DND-41 (cell line): Measurements from ENCODE around the gene PCDHGA12.

Source experiments
- ATAC-seq: fragments of 200-7000 bp; cut with Tn5 transposase; 3 replicates; pipeline ENCODE4 v1.9.1; 2021; ENCODE audit warnings: low read depth; ENCODE audit not compliant: insufficient read depth
- DNase-seq: peaks from one replicate; pipeline ENCODE4 v3.0.0-alpha.2; 2020
- H2AFZ ChIP-seq: 2 replicates; pipeline ENCODE4 v1.6.0; 2012; ENCODE audit warnings: low read depth, low read length
- H3K27ac ChIP-seq: 2 replicates; pipeline ENCODE4 v1.5.1; 2012; ENCODE audit warnings: low read length, inconsistent platforms
- H3K27me3 ChIP-seq: fragments of 200-600 bp; sonication (generic); 2 replicates; pipeline ENCODE4 v1.6.0; 2012; ENCODE audit warnings: low read length, mild to moderate bottlenecking, inconsistent platforms; ENCODE audit not compliant: insufficient read depth, poor library complexity
- H3K36me3 ChIP-seq: 2 replicates; pipeline ENCODE4 v1.5.1; 2012; ENCODE audit warnings: low read length, inconsistent platforms; ENCODE audit not compliant: insufficient read depth
- H3K4me1 ChIP-seq: 2 replicates; pipeline ENCODE4 v1.5.1; 2012; ENCODE audit warnings: mild to moderate bottlenecking, low read length; ENCODE audit not compliant: insufficient read depth
- H3K4me2 ChIP-seq: 2 replicates; pipeline ENCODE4 v1.6.0; 2012; ENCODE audit warnings: mild to moderate bottlenecking, moderate library complexity, low read length, inconsistent platforms; ENCODE audit not compliant: insufficient read depth
- H3K4me3 ChIP-seq, 2 experiments: fragments of 200-600 bp in 1 of 2; shearing (Covaris generic) in 1 of 2; 2 replicates each; pipeline ENCODE4 v1.5.1; 2012 to 2016; ENCODE audit warnings: inconsistent platforms in 2 of 2, low read length in 2 of 2, mild to moderate bottlenecking in 2 of 2, low read depth in 1 of 2, moderate library complexity in 1 of 2
- H3K79me2 ChIP-seq: 2 replicates; pipeline ENCODE4 v1.6.0; 2012; ENCODE audit warnings: low read length, inconsistent platforms; ENCODE audit not compliant: insufficient read depth
- H3K9ac ChIP-seq: 2 replicates; pipeline ENCODE4 v1.6.0; 2012; ENCODE audit warnings: low read depth, mild to moderate bottlenecking, inconsistent platforms, low read length, moderate library complexity
- H3K9me3 ChIP-seq: 2 replicates; pipeline ENCODE4 v1.5.1; 2012; ENCODE audit warnings: low read length, moderate library complexity, mild to moderate bottlenecking, inconsistent platforms; ENCODE audit not compliant: insufficient read depth, severe bottlenecking
- H4K20me1 ChIP-seq: 2 replicates; pipeline ENCODE4 v1.6.0; 2012; ENCODE audit warnings: low read length; ENCODE audit not compliant: insufficient read depth
- CTCF ChIP-seq: IDR thresholded peaks from 2 replicates; pipeline ENCODE4 v1.5.1; 2012; ENCODE audit warnings: borderline replicate concordance, low read length, moderate library complexity, mild to moderate bottlenecking; ENCODE audit not compliant: poor library complexity, severe bottlenecking; ENCODE audit errors: extremely low read depth
- EZH2 ChIP-seq: IDR thresholded peaks from 3 replicates; pipeline ENCODE4 v1.6.1; 2012; ENCODE audit warnings: borderline replicate concordance, low read depth, mild to moderate bottlenecking, moderate library complexity, low read length, inconsistent platforms; ENCODE audit not compliant: severe bottlenecking

The PCDHGA12 gene

DNA sequence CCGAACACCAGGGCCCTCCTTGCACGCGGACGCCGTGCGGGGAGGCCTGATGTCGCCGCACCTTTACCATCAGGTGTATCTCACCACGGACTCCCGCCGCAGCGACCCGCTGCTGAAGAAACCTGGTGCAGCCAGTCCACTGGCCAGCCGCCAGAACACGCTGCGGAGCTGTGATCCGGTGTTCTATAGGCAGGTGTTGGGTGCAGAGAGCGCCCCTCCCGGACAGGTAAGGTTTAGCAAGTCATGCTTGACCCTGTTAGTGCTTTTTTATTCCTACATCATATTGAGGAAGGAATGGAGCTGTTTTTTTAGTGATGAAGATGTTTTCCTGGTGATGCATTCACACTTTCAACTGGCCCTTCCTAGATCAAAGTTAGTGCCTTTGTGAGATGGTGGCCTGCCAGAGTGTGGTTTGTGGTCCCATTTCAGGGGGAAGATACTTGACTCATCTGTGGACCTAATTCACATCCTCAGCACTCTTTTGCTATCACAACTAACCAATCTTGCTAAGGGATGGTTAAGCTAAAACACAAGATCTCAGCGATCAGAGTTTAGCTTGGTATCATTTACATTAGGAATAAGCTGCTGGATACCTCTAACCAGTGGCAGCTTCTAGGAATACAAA, 48.1 kb downstream of the PCDHGA12 start:
- no peak for DNase-seq
- no peak overlapping the region for H3K4me3 ChIP-seq
- no peaks in the 10 kb centered on the region for H3K9me3 ChIP-seq
- H3K4me1 ChIP-seq, result peaks cover 17% of the 10 kb centered on the region; the same call in 1 of the 2 replicates
- no peaks in the 10 kb centered on the region for H3K79me2 ChIP-seq
- H4K20me1 ChIP-seq, result no peaks in the 10 kb centered on the region
- no peak overlapping the region for H3K4me2 ChIP-seq
- H3K9ac ChIP-seq, result no peak overlapping the region
- no peak overlapping the region for H2AFZ ChIP-seq
- TF ChIP-seq CTCF (no peak), EZH2 (no peak)
- no peak overlapping the region for H3K27ac ChIP-seq
- H3K27me3 ChIP-seq, result peaks cover 15% of the 10 kb centered on the region
- ATAC-seq, result no peak
- no peaks in the 10 kb centered on the region for H3K36me3 ChIP-seq

- TF ChIP-seq EZH2, result no peak
- TF ChIP-seq CTCF, result no peak
- DNase-seq (no peak), ATAC-seq (no peak)
- H3K4me1 ChIP-seq, result peaks cover 17% of the 10 kb centered on the region; the same call in 1 of the 2 replicates
- peaks cover 15% of the 10 kb centered on the region for H3K27me3 ChIP-seq
- H4K20me1 ChIP-seq, result no peaks in the 10 kb centered on the region
- H3K36me3 ChIP-seq, result no peaks in the 10 kb centered on the region
- no peak overlapping the region for H3K9ac ChIP-seq
- H3K79me2 ChIP-seq, result no peaks in the 10 kb centered on the region
- no peak overlapping the region for H3K27ac ChIP-seq
- H3K4me3 ChIP-seq, result no peak overlapping the region
- H2AFZ ChIP-seq, result no peak overlapping the region
- no peak overlapping the region for H3K4me2 ChIP-seq
- H3K9me3 ChIP-seq, result no peaks in the 10 kb centered on the region
These were observed 49.5 kb downstream of the PCDHGA12 start for GRCh38 chr5:141479776-141480175.
